ENCODE data around the gene SFXN5.
A peak's percentile ranks its signal among the peaks of the same experiment; 100 is the strongest.

Gene SFXN5

GRCh38 chr2:72956050-72956395 lies 115.5 kb downstream of the SFXN5 start:
- no peak overlapping the region for H3K56ac ChIP-seq (ENCODE audit: low read length)
- peaks cover 5% of the 10 kb centered on the region for H3K4me1 ChIP-seq (ENCODE audit: control insufficient read depth, low read depth, low read length)
- H2BK15ac ChIP-seq (replicated peaks; ENCODE audit: low read depth), result no peak overlapping the region
- H3K18ac ChIP-seq (ENCODE audit: low read length), result no peak overlapping the region
- H3K27me3 ChIP-seq (ENCODE audit: insufficient read depth, low read length, poor library complexity), result no peaks in the 10 kb centered on the region
- no peak overlapping the region for H3K9ac ChIP-seq (ENCODE audit: low read length)
- H3K23ac ChIP-seq (ENCODE audit: low read length), result no peak overlapping the region
- H3K79me2 ChIP-seq (ENCODE audit: control insufficient read depth, insufficient read depth, low read length), result no peaks in the 10 kb centered on the region
- H2AK5ac ChIP-seq (ENCODE audit: low read length), result no peak overlapping the region
- no peak overlapping the region for H3K27ac ChIP-seq (ENCODE audit: low read depth, low read length)
- H3K79me1 ChIP-seq (ENCODE audit: low read length), result no peaks in the 10 kb centered on the region
- H4K8ac ChIP-seq (ENCODE audit: low read depth, low read length), result no peak overlapping the region
- no peak overlapping the region for H3K4me2 ChIP-seq (ENCODE audit: low read length)
- no peak overlapping the region for H3K4ac ChIP-seq (ENCODE audit: low read depth, low read length)
- H3K36me3 ChIP-seq (ENCODE audit: control insufficient read depth, insufficient read depth, low read length), result no peaks in the 10 kb centered on the region
- H2BK5ac ChIP-seq (ENCODE audit: low read length), result no peak overlapping the region
- WGBS (ENCODE audit: extremely low coverage, insufficient coverage, low lambda C conversion rate), result no CpG with 5 or more reads among the region's 2 CpGs
- no peak overlapping the region for H3K4me3 ChIP-seq (ENCODE audit: low read length)
- no peak for DNase-seq
- no peak overlapping the region for H4K5ac ChIP-seq (ENCODE audit: low read length)
- no peak overlapping the region for H2BK120ac ChIP-seq (ENCODE audit: low read depth, low read length)

GRCh38 chr2:72955228-72956049 lies 116.1 kb downstream of the SFXN5 start:
- Histone ChIP-seq H3K56ac (ENCODE audit: low read length) (no peak overlapping the region), H3K9ac (ENCODE audit: low read length) (no peak overlapping the region), H3K79me1 (ENCODE audit: low read length) (no peaks in the 10 kb centered on the region), H3K27me3 (ENCODE audit: insufficient read depth, low read length, poor library complexity) (no peaks in the 10 kb centered on the region), H2AK5ac (ENCODE audit: low read length) (no peak overlapping the region), H2BK15ac (replicated peaks; ENCODE audit: low read depth) (no peak overlapping the region), H2BK120ac (ENCODE audit: low read depth, low read length) (no peak overlapping the region), H3K4me2 (ENCODE audit: low read length) (no peak overlapping the region), H2BK5ac (ENCODE audit: low read length) (no peak overlapping the region), H3K18ac (ENCODE audit: low read length) (no peak overlapping the region), H3K4ac (ENCODE audit: low read depth, low read length) (no peak overlapping the region), H3K36me3 (ENCODE audit: control insufficient read depth, insufficient read depth, low read length) (no peaks in the 10 kb centered on the region), H3K4me3 (ENCODE audit: low read length) (no peak overlapping the region), H4K5ac (ENCODE audit: low read length) (no peak overlapping the region), H4K8ac (ENCODE audit: low read depth, low read length) (no peak overlapping the region), H3K23ac (ENCODE audit: low read length) (no peak overlapping the region), H3K4me1 (ENCODE audit: control insufficient read depth, low read depth, low read length) (peaks cover 5% of the 10 kb centered on the region), H3K27ac (ENCODE audit: low read depth, low read length) (no peak overlapping the region), H3K79me2 (ENCODE audit: control insufficient read depth, insufficient read depth, low read length) (no peaks in the 10 kb centered on the region)
- no CpG with 5 or more reads among the region's 24 CpGs for WGBS (ENCODE audit: extremely low coverage, insufficient coverage, low lambda C conversion rate)
- no peak for DNase-seq

- H3K4me2 ChIP-seq (ENCODE audit: low read length), result no peak overlapping the region
- no peak overlapping the region for H2BK15ac ChIP-seq (replicated peaks; ENCODE audit: low read depth)
- no peak overlapping the region for H3K27ac ChIP-seq (ENCODE audit: low read depth, low read length)
- H3K36me3 ChIP-seq (ENCODE audit: control insufficient read depth, insufficient read depth, low read length), result no peaks in the 10 kb centered on the region
- no peak overlapping the region for H4K8ac ChIP-seq (ENCODE audit: low read depth, low read length)
- H3K23ac ChIP-seq (ENCODE audit: low read length), result no peak overlapping the region
- no peak overlapping the region for H4K5ac ChIP-seq (ENCODE audit: low read length)
- WGBS (ENCODE audit: extremely low coverage, insufficient coverage, low lambda C conversion rate), result no CpG with 5 or more reads among the region's 12 CpGs
- no peak overlapping the region for H3K18ac ChIP-seq (ENCODE audit: low read length)
- no peaks in the 10 kb centered on the region for H3K79me1 ChIP-seq (ENCODE audit: low read length)
- H3K56ac ChIP-seq (ENCODE audit: low read length), result peak overlapping the region; percentile 6
- no peak overlapping the region for H2AK5ac ChIP-seq (ENCODE audit: low read length)
- H3K9ac ChIP-seq (ENCODE audit: low read length), result no peak overlapping the region
- no peak overlapping the region for H2BK120ac ChIP-seq (ENCODE audit: low read depth, low read length)
- no peaks in the 10 kb centered on the region for H3K79me2 ChIP-seq (ENCODE audit: control insufficient read depth, insufficient read depth, low read length)
- H3K27me3 ChIP-seq (ENCODE audit: insufficient read depth, low read length, poor library complexity), result no peaks in the 10 kb centered on the region
- H3K4me3 ChIP-seq (ENCODE audit: low read length), result no peak overlapping the region
- H3K4ac ChIP-seq (ENCODE audit: low read depth, low read length), result no peak overlapping the region
- no peak for DNase-seq
- peaks cover 5% of the 10 kb centered on the region for H3K4me1 ChIP-seq (ENCODE audit: control insufficient read depth, low read depth, low read length)
- no peak overlapping the region for H2BK5ac ChIP-seq (ENCODE audit: low read length)
Measured at GRCh38 chr2:72954376-72955227, 116.9 kb downstream of the SFXN5 start.

- WGBS (ENCODE audit: extremely low coverage, insufficient coverage, low lambda C conversion rate), result no CpG with 5 or more reads among the region's 4 CpGs
- no peak overlapping the region for H2AK5ac ChIP-seq (ENCODE audit: low read length)
Measured at GRCh38 chr2:72953976-72954375, 117.5 kb downstream of the SFXN5 start.

DNA sequence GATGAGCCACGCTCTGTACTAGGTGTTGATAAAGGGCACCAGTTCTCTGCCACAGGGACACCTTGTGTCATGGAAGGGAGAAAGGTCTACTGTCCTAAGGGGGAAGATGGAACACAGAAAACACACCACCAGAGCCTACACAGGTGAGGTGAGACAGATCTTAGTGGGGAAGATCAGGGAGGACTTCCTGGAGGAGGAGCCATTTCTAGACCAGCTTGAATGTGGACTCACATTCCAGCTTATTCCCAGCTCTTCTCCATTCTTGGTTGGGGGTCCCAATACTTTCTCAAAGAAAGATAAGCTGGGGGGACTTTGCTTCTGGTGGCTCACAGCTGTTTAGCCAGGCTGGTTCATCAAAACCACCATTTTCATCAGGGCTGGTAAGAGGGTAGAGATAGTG lies 118.0 kb downstream of the SFXN5 start:
- H3K56ac ChIP-seq (ENCODE audit: low read length), result no peak overlapping the region
- no peak overlapping the region for H2BK15ac ChIP-seq (replicated peaks; ENCODE audit: low read depth)
- no peaks in the 10 kb centered on the region for H3K27me3 ChIP-seq (ENCODE audit: insufficient read depth, low read length, poor library complexity)
- no peak overlapping the region for H4K8ac ChIP-seq (ENCODE audit: low read depth, low read length)
- no peaks in the 10 kb centered on the region for H3K36me3 ChIP-seq (ENCODE audit: control insufficient read depth, insufficient read depth, low read length)
- H3K23ac ChIP-seq (ENCODE audit: low read length), result no peak overlapping the region
- H2BK120ac ChIP-seq (ENCODE audit: low read depth, low read length), result no peak overlapping the region
- H3K18ac ChIP-seq (ENCODE audit: low read length), result no peak overlapping the region
- no peak overlapping the region for H4K5ac ChIP-seq (ENCODE audit: low read length)
- no peak overlapping the region for H2BK5ac ChIP-seq (ENCODE audit: low read length)
- no peaks in the 10 kb centered on the region for H3K79me1 ChIP-seq (ENCODE audit: low read length)
- peaks cover 5% of the 10 kb centered on the region for H3K4me1 ChIP-seq (ENCODE audit: control insufficient read depth, low read depth, low read length)
- H3K9ac ChIP-seq (ENCODE audit: low read length), result no peak overlapping the region
- H2AK5ac ChIP-seq (ENCODE audit: low read length), result no peak overlapping the region
- no peak overlapping the region for H3K4me3 ChIP-seq (ENCODE audit: low read length)
- H3K4ac ChIP-seq (ENCODE audit: low read depth, low read length), result no peak overlapping the region
- DNase-seq, result no peak
- WGBS (ENCODE audit: extremely low coverage, insufficient coverage, low lambda C conversion rate), result no CpG with 5 or more reads among the region's 1 CpG
- H3K27ac ChIP-seq (ENCODE audit: low read depth, low read length), result no peak overlapping the region
- no peak overlapping the region for H3K4me2 ChIP-seq (ENCODE audit: low read length)
- no peaks in the 10 kb centered on the region for H3K79me2 ChIP-seq (ENCODE audit: control insufficient read depth, insufficient read depth, low read length)

More at GRCh38 chr2:72953976-72954375, 117.5 kb downstream of the SFXN5 start:
- Histone ChIP-seq H4K8ac (ENCODE audit: low read depth, low read length) (no peak overlapping the region), H3K4me3 (ENCODE audit: low read length) (no peak overlapping the region), H4K5ac (ENCODE audit: low read length) (no peak overlapping the region), H2BK15ac (replicated peaks; ENCODE audit: low read depth) (no peak overlapping the region), H3K27me3 (ENCODE audit: insufficient read depth, low read length, poor library complexity) (no peaks in the 10 kb centered on the region), H3K9ac (ENCODE audit: low read length) (no peak overlapping the region), H3K4me1 (ENCODE audit: control insufficient read depth, low read depth, low read length) (peaks cover 5% of the 10 kb centered on the region), H3K36me3 (ENCODE audit: control insufficient read depth, insufficient read depth, low read length) (no peaks in the 10 kb centered on the region), H3K79me2 (ENCODE audit: control insufficient read depth, insufficient read depth, low read length) (no peaks in the 10 kb centered on the region), H3K4me2 (ENCODE audit: low read length) (no peak overlapping the region), H3K27ac (ENCODE audit: low read depth, low read length) (no peak overlapping the region), H3K23ac (ENCODE audit: low read length) (no peak overlapping the region), H3K79me1 (ENCODE audit: low read length) (no peaks in the 10 kb centered on the region), H2BK120ac (ENCODE audit: low read depth, low read length) (no peak overlapping the region), H2BK5ac (ENCODE audit: low read length) (no peak overlapping the region), H3K18ac (ENCODE audit: low read length) (no peak overlapping the region), H3K56ac (ENCODE audit: low read length) (no peak overlapping the region), H3K4ac (ENCODE audit: low read depth, low read length) (no peak overlapping the region)
- no peak for DNase-seq

Measured in mesendoderm (in vitro differentiated cells).